Activated CD4-positive, alpha-beta T cell treated with anti-CD3 and anti-CD28 coated beads for 4 hours (primary cell): ENCODE measurements around the gene SFTA2.
"Not testable (repeated sequence)": the region's sequence is repeated elsewhere in the genome, so short reads cannot be mapped to it uniquely, and the experiment has no call there.

Source experiments
- DNase-seq, 2 donors: peaks; one replicate each; pipeline ENCODE4 v3.0.0-alpha.2; 2020

Gene SFTA2

DNA sequence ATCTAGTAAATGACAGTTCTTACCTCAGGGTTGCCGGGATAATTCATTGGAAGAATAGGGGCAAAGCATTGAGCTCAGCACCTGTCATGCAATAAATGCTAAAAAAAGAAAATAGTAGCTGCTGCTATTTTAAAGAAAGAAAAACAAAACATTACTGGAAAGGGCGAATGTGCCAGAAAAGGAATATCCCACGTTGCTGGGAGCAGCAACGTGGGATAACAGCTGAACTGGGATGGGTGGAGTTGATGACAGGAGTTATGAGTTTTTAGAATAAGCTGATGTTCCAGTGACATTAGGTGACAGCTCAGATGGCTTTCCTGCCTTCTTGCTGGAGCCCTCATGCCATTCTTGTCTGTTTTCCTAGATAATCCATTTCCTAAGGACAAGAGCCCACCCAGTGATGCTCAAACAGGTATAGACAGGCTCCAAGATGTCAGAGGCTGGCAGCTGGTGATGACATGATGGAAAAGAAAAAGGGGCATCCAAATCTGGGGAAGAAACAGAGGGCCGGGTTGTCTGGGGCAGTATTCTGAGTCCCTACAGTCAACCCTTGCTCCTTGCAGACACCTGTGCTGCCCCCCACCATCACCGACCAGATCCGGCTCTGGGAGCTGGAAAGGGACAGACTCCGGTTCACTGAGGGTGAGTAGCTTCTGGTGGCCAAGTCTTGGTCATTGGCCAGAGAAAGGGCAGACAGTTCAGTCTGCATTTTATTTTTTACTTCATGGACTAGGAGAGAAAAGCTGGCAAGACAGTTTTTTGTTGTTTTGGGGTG, 19.0 kb downstream of the SFTA2 start:
- no peak for DNase-seq

DNA sequence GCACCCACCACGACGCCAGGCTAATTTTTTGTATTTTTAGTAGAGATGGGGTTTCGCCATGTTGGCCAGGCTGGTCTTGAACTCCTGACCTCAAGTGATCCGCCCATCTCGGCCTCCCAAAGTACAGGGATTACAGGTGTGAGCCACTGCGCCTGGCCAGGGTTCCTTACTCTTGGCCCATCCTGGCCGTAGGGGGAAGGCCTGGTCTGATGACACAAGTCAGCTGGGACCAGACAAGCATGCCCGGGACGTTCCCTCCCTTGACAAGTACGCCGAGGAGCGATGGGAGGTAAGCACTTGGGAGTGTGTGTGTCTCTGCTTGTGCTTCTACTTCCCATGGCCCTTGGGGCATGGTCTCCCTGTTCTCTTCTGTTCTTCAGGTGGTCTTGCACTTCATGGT, 21.5 kb downstream of the SFTA2 start:
- not testable (repeated sequence) for DNase-seq

DNA sequence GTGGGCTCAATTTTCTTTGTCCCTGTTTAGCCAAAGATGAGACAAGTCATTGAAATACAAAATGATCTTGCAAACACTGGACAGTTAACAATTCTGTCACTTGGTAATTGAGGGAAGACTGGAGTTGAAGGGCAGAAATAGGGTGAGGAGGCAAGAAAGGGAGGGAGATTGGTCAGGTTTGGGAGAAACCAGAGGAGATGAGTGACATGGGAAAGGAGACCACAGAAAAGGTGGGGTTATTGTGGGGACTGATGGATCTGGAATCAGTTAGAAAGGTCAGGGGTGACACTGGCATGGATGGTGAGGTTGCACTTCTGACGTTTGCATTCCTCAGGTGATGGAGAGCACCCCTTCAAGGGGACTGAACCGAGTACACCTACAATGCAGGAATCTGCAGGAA, 23.3 kb downstream of the SFTA2 start:
- no peak for DNase-seq

DNA sequence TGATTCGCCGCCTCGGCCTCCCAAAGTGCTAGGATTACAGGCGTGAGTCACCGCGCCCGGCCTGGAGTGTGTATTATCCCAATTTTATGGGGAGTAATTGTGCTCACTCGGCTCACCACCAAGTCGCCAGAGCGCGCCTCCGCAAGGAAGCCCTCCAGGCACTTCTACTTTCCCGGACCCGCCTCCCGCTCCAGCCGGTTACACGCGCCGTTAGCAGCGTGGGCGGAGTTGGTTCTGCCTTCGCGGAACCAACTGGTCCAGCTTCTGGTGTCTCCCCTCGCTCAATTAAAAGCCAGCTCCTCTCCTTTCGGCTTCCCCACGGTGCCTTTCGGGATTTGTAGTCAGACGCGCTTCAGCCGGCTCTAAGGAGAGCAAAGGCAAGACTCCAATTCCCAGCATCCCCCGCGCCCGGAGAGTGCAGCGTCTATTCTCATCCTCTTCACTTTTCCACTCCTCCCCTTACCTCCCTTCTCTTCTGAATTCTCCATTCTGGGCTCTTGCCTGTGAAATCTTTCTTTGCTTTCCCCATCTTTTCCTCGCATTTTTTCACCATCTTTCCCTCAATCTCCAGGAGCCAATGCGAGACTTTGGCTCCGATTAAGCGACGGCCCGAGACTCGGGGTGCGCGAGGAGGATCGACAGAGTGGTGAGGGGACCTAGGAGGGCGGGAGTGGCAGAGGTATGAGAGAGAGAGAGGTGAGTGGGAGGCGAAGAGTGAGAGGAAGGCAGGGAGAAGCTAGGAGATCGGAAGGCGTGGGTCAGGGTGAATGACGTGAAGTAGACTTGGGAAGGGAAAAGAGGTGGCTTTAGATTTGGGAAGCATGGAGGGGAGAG, 24.0 kb downstream of the SFTA2 start, which contains the start of gene GTF2H4:
GTF2H4 (plus strand) TSS at position 450 of the 834 bp plus-strand sequence.
- peak; percentile 94 to 97 for DNase-seq

DNA sequence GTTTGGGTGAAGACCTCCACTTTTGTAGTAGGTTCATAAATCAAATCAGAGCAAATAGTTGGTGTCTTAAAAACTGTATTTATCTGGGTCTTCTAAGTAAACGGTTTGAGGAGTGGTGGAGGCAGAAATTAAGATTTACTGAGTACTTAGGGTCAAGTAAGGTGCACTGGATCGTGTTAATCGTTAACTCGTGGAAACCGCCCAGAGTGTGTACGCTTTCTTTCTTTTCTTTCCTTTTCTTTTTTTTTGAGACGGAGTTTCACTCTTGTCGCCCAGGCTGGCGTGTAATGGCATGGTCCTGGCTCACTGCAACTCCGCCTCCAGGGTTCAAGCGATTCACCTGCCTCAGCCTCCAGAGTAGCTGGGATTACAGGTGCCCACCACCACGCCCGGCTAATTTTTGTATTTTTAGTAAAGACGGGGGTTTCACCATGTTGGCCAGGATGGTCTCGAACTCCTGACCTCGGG, 24.6 kb downstream of the SFTA2 start:
- not testable (repeated sequence) for DNase-seq

DNA sequence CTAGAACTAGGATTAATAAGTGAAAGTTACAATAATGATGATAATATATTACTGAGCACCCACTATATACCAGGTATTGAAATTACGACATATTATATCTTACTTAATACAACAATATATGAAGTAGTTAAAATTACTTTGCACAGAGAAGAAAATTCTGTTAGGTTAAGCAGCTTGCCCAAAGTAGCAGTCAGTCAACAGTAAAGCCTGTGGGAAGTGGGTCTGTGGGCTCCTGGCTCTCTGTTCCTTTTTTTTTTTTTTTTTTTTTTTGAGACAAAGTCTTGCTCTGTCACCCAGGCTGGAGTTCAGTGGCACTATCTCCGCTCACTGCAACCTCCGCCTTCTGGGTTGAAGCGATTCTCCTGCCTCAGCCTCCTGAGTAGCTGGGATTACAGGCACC, 28.7 kb downstream of the SFTA2 start:
- no peak for DNase-seq

DNA sequence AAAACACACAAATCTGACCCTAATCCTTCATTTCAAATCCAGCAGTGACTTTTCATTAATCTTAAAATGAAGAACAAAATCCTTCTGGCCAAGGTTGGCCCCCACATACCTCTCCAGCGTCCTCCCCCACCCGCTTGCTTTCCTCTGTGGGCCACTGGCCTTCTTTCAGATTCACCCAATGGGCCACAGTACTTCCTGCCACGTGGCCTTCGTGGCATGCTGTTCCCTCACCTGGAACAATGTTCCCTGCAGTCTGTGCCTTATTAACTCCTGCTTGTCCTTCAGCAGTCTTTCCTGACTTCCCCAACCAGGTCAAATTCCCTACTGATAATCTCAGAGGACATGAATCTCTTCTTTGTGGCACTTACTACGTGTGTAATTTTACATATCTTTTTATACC, 29.3 kb downstream of the SFTA2 start:
- no peak for DNase-seq

DNA sequence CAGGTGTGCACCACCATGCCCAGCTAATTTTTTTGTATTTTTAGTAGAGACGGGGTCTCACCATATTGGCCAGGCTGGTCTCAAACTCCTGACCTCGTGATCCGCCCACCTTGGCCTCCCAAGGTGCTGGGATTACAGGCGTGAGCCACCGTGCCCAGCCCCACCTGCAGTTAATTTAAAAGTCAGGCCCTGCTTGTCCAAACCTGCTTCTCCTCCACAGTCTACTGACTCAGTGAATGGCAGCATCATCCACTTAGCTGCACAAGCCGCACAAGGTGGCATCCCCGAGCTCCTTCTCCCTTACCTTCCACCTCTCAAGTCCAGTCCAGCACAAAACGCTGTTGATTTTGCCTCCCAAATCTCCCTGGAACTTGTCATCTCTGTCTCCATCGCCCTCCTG, 29.8 kb downstream of the SFTA2 start:
- DNase-seq = not testable (repeated sequence)

DNA sequence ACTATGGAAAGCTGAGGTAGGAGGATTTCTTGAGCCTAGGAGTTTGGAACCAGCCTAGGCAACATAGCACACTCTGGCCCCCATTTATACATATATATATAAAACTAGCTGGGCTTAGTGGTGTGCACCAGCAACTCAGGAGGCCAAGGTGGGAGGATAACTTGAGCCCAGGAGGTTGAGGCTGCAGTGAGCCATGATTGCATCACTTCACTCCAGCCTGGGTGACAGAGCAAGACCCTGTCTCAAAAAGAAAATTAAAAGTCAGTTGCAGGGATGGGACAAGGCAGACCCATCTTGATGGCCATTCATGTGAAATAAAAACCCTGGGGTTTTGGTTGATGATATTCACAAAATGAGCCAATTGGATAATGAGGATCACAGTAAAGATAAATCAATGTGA, 30.5 kb downstream of the SFTA2 start:
- DNase-seq = no peak

DNA sequence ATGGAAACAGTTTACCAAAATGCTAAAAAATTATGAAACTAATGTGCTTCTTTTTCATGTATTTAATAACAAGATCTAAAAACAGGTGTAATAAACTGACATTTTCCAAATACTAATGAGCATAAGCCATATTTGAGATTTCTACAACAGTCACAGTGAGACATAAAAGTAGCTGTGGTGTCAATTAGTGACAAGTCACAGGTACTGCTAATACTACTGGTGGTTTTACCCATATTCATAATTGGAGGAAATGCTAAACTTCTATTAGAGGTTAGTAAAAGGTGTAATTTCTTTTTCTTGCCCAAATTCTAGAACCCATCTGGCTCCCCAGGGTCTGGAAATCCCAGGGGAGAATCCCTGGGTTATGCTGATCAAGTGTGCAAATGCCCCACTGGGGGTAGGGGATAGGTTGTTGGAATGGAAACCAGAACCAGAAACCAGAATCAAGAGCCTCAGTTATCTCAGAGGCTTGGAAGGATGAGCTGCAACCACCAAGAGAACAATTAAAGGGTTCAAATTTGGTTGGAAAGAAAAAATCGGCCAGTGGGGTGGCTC, 31.0 kb downstream of the SFTA2 start:
- no peak for DNase-seq

DNA sequence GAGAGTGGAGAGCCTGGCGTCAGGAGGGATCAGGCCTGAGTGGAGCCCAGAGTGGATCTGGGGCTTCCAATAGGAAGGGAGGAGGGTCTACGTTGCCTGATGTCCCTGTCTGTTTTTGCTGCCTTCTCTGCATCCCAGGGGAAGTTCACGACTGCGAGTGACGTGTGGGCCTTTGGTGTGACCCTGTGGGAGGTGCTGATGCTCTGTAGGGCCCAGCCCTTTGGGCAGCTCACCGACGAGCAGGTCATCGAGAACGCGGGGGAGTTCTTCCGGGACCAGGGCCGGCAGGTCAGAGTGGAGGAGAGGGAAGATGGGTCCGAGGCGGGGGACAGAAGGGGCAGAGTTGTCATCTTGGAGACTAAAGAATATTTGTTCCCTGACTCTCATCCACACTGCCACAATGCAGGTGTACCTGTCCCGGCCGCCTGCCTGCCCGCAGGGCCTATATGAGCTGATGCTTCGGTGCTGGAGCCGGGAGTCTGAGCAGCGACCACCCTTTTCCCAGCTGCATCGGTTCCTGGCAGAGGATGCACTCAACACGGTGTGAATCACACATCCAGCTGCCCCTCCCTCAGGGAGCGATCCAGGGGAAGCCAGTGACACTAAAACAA, 33.1 kb downstream of the SFTA2 start:
- DNase-seq = no peak

DNA sequence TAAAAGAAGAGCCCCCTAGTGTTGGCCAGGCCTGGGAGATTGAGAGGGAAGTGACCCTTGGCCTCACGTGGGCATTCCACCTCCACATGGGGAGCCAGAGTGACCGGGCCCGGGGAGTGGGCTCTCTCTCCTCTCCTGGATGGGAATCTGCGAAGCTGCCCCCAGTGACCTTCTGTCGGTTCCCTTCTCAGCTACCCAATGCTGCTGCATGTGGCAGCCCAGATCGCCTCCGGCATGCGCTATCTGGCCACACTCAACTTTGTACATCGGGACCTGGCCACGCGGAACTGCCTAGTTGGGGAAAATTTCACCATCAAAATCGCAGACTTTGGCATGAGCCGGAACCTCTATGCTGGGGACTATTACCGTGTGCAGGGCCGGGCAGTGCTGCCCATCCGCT, 34.1 kb downstream of the SFTA2 start:
- no peak for DNase-seq

DNA sequence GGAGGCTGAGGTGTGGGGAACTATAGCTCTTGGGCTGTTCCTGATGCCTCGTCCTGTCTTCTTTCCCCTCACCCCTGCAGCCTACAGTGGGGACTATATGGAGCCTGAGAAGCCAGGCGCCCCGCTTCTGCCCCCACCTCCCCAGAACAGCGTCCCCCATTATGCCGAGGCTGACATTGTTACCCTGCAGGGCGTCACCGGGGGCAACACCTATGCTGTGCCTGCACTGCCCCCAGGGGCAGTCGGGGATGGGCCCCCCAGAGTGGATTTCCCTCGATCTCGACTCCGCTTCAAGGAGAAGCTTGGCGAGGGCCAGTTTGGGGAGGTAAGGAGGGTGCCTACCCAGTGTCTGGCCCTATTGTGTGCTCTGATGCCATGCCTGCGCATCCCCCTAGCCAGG, 35.4 kb downstream of the SFTA2 start:
- no peak for DNase-seq

DNA sequence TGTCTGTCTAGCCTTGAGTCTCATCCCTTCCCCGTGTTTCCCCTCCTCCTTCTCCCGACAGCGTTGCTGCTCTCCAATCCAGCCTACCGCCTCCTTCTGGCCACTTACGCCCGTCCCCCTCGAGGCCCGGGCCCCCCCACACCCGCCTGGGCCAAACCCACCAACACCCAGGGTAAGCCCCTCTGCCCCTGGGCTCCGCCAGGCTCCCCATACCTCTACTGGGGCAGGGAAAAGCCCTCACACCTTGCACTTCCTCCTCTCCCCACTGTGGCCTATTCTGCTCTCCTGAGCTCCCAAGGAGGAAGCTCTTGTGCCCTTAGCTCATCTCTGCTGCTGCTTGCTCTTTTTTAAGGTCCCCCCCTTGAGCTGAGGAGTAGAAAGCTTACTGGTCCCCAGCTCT, 36.6 kb downstream of the SFTA2 start:
- no peak for DNase-seq

DNA sequence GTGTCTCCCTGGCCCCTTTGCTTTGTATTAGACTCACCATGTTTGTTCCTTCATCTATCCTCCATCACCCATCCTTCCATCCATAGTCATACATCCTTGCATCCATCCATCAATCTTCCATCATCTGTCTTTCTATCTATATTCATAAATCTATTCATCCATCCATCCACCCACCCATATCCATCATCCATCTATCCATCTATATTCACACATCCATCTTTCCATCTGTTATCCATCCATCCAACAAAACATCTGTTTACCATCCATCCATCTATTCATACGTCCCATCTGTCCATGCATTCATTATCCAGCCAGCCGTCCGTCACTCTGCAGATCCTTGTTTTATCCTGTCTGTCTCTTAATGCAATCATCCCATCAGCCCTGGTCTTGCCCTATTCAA, 37.0 kb downstream of the SFTA2 start:
- no peak for DNase-seq

DNA sequence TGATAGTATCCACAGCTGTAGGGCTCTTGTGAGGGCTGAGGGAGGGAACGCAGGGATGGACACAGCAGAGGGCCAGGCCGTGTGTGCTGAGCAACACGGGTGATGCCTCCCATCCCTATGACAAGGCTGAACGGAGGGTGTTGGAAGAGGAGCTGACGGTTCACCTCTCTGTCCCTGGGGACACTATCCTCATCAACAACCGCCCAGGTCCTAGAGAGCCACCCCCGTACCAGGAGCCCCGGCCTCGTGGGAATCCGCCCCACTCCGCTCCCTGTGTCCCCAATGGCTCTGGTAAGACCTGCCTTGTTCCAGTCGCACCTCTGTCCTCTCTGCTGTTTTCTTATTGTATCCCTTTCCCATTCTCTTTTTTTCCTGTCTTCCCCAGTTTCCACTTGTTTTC, 37.6 kb downstream of the SFTA2 start:
- DNase-seq = no peak

DNA sequence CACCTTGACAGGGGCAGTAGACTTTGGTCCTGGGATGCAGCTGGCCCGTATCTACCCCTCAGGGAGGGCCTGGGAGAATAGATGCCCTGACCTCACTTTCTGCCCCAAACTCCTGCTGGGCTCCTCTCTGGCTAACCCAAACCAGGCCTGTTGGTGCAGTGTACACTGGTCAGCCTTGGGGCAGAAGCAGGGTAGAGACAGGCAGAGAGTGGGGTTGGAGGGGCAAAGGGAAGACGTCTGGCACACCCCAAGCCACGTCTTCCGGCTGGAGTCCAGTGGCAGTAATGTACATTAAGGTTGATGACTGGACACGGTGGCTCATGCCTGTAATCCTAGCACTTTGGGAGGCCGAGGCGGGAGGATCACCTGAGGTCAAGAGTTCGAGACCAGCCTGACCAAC, 38.3 kb downstream of the SFTA2 start:
- DNase-seq = no peak

DNA sequence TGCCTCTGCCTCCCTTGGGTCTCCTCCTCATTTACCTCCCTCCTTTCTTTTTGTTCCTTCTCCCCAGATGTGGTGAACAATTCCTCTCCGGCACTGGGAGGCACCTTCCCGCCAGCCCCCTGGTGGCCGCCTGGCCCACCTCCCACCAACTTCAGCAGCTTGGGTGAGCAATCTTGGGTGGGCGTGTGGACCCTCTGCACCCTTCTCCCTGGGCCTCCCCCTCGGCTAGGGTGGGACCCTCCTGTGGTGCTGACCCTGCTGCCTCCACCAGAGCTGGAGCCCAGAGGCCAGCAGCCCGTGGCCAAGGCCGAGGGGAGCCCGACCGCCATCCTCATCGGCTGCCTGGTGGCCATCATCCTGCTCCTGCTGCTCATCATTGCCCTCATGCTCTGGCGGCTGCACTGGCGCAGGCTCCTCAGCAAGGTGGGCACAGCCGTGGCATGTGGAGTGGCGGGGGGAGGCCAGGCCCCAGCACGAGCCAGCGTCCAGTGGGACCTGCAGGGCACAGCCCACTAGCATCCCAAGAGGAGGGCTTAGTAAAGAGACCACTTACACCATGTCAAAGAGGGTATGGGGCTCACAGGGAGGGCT, 38.9 kb downstream of the SFTA2 start:
- no peak for DNase-seq

DNA sequence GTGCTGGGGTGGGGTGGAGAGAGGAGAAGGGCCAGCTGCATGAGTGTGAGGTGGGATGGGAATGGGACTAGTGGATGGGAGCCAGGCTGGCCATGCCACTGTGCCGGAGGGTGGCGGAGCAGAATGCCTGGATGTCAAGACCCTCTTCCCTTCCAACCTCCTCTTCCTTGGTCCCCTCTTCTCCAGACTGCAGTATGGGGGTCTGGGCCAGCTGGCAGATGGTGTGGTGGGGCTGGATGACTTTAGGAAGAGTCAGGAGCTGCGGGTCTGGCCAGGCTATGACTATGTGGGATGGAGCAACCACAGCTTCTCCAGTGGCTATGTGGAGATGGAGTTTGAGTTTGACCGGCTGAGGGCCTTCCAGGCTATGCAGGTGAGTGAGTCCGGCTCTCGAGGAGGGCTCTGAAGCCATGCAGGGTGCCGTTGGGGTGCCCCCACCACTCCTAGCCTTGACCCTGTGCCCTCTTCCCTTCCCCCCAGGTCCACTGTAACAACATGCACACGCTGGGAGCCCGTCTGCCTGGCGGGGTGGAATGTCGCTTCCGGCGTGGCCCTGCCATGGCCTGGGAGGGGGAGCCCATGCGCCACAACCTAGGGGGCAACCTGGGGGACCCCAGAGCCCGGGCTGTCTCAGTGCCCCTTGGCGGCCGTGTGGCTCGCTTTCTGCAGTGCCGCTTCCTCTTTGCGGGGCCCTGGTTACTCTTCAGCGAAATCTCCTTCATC, 40.0 kb downstream of the SFTA2 start:
- no peak for DNase-seq

DNA sequence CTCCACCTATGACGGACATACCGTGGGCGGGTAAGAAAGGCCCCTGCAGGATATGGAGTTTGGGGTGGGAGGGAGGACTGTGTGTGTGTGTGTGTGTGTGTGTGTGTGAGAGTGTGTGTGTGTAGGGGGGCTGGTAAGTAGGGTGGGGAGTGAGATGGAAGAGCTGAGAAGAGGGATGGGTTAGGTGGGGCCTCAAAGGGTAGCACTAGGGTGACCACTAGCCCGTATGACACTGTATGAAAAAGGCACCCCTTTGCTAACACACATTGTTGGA, 40.6 kb downstream of the SFTA2 start:
- DNase-seq = no peak

DNA sequence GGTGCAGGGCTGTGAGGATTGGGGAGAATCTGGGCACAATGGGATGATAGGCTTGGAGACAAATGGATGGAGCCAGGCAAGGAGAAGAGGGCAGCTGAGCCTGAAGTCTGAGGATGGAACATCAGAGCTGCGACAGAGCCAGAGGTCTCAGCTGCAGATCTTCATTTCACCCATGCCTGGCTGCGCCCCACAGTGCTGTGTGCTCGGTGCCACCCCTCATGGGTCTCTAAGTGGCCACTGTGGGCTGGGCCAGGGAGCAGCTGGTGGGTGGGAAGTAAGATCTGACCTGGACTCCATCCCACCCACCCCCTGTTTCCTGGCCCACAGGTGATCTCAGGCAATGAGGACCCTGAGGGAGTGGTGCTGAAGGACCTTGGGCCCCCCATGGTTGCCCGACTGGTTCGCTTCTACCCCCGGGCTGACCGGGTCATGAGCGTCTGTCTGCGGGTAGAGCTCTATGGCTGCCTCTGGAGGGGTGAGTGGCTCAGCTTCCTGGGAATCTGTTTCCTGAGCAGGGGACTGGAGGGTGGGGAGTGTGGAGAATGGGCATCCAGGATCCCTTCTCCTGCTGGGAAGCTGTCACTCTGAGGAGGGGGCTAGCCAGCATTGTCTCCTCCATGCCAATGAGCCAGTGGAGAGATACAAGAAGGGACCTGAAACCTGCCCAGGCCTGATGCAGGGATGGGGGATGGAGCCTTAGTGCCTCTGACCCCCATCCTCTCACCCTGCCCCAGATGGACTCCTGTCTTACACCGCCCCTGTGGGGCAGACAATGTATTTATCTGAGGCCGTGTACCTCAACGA, 41.1 kb downstream of the SFTA2 start:
- DNase-seq = no peak
